ENCODE data around the gene APOLD1.
"Not testable (repeated sequence)": the region's sequence is repeated elsewhere in the genome, so short reads cannot be mapped to it uniquely, and the experiment has no call there.

The APOLD1 gene, protein sequence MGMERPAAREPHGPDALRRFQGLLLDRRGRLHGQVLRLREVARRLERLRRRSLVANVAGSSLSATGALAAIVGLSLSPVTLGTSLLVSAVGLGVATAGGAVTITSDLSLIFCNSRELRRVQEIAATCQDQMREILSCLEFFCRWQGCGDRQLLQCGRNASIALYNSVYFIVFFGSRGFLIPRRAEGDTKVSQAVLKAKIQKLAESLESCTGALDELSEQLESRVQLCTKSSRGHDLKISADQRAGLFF

DNA sequence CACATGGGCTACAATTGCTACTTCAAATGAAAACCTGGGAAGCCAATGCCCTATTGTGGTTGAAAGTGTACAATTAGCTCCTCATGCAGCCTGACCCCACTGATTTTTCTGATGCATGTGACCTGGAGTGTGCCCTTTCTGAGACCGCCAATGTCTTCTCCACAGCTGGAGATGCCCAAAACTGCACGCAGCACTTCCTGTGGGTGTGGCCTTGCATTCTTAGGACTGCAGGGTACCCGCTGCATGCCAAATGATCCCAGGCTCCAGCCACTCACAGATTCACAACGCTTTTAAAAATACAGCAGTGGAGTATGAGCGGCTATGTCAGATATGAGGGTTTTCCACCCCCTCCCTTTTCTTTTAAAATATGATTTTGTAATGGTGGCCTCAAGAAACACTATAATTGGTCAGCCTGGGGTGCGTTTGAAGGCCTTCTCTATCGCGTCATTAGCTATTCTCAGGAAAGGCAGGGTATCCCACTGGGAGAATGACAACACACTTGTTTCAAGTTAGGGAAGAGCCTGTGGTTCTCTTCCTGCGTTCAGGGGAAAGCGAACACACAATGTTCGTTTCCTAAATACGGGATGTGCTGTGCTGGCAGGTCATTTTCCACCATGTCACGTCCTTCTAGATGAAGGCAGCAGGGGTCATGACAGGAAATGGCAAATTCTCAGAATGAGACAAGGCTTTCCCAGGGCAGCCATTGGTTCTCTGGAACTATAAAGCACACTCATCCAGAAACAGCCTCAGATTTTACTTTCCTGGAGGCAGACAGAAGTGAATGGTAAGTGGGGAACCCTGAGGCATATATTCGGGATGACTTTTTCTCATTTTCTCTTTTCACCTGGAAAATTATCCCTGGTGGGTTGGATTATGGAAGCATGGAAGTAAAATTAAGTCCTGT, at the start of gene APOLD1:
Gene APOLD1, plus strand, starts transcription at position 749 of the 904 bp plus-strand sequence. Its CDS starts 33 bp downstream, at position 782.
- TF ChIP-seq GATA1 (IDR thresholded peaks at IDR 0.05; ENCODE audit: low read depth, low read length): no peak
- no peak for DNase-seq

GRCh38 chr12:12736759-12737676, 48.4 kb upstream of the APOLD1 start:
- TF ChIP-seq GATA1 (IDR thresholded peaks at IDR 0.05; ENCODE audit: low read depth, low read length): no peak
- TF ChIP-seq POLR2A (IDR thresholded peaks at IDR 0.05; ENCODE audit: low read length): no peak
- peak; percentile 62 to 73 for DNase-seq

- not testable (repeated sequence) for DNase-seq
These were observed 47.3 kb upstream of the APOLD1 start for GRCh38 chr12:12738152-12738551.

GRCh38 chr12:12741660-12742059, 43.8 kb upstream of the APOLD1 start:
- no peak for TF ChIP-seq GATA1 (IDR thresholded peaks at IDR 0.05; ENCODE audit: low read depth, low read length)
- TF ChIP-seq POLR2A (IDR thresholded peaks at IDR 0.05; ENCODE audit: low read length): no peak
- peak; percentile 32 to 45 for DNase-seq

GRCh38 chr12:12744546-12745305, 40.7 kb upstream of the APOLD1 start:
- no peak for DNase-seq
- TF ChIP-seq POLR2A (IDR thresholded peaks at IDR 0.05; ENCODE audit: low read length) (no peak), GATA1 (IDR thresholded peaks at IDR 0.05; ENCODE audit: low read depth, low read length) (no peak)

DNA sequence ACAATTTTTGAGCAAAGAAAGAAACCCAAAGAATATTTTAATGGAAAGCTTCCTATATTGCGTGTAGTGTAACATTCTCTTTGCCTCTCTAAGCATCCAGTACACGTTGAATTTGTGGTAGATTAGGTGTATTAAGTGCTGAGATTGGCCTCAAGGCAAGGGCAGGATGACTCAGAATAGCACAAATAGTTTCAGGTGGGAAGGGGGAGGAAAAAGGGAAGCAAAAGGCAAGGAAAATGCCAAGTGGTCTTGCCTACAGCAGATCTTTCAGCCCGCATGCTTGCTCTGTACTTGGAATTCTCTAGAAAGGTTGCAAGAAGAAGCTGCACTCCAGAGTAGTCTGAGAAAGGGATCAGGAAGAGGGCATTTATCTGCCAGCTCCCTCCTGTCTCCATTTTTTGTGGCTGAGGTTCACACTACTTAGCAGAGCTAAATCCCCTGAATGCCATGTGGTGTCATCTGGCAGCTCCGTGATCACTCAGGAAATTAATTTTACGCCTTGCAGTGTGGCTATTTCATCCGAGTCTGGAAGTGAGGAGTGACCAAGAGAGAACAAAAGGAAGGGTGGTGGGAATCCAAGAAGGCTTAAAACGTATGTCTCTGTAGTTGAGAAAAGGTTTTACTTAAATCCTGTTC, 39.8 kb upstream of the APOLD1 start:
- TF ChIP-seq POLR2A (IDR thresholded peaks at IDR 0.05; ENCODE audit: low read length): no peak
- TF ChIP-seq GATA1 (IDR thresholded peaks at IDR 0.05; ENCODE audit: low read depth, low read length): no peak
- DNase-seq: no peak

DNA sequence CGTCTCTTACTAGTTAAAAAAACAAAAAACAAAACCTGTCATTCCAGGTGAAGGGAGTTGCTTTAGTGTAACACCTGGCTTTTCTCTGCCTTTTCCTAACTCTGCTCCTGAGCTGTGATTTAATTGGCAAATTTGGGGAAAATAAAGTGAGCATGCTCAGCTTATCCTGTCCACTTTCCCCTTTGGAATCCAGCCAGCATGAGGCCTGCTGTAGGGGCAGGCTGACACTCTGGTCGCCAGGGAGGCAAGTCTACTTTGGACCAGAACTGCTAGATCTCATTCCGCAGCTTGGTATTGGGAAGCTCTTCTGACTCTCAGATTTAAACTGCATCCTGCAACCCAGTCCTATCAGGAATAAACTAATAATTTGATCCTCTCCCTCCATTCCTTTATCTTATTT, 38.2 kb upstream of the APOLD1 start:
- DNase-seq: peak; percentile 12 to 28
- TF ChIP-seq GATA1 (IDR thresholded peaks at IDR 0.05; ENCODE audit: low read depth, low read length) (no peak), POLR2A (IDR thresholded peaks at IDR 0.05; ENCODE audit: low read length) (no peak)

- TF ChIP-seq GATA1 (IDR thresholded peaks at IDR 0.05; ENCODE audit: low read depth, low read length): no peak
- TF ChIP-seq POLR2A (IDR thresholded peaks at IDR 0.05; ENCODE audit: low read length): no peak
- DNase-seq: no peak
These were observed 37.4 kb upstream of the APOLD1 start for GRCh38 chr12:12748044-12748443.

DNA sequence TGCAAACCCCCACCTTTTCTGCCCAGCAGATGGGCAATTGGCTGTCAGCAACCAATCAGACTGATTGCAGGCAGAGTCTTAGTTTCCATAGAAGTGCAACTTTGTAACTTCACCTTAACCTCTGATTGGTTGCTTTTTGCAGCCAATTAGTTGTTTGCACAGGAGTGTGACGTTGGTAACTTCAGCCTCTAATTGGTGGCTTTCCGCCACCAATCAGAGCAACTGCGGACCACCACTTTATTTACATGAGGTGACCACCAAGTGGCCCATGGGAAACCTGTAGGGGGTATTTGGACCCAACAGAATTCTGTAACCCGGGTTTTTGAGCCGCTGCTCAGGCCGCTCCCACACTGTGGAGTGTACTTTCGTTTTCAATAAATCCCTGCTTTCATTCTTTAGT, 36.0 kb upstream of the APOLD1 start:
- no peak for DNase-seq
- TF ChIP-seq GATA1 (IDR thresholded peaks at IDR 0.05; ENCODE audit: low read depth, low read length): no peak

DNA sequence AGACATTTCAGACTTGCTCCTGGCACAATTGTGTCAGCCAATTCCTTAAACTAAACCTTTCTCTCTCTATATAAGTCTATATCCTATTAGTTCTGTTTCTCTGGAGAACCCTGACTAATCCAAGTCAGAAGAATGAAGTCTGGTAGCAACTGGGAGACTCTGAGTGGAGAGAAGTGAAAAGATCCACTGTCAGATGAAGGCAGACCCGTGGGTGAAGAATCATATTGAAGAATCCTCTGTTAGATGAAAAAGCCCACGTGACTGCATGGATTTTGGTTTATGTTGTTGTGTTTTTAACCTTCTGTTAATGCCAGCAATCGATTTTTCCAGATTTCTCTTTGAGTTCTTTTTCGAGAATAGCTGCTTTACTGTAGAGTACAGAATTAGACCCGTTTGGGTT, 29.5 kb upstream of the APOLD1 start:
- DNase-seq: no peak
- TF ChIP-seq GATA1 (IDR thresholded peaks at IDR 0.05; ENCODE audit: low read depth, low read length): no peak
- no peak for TF ChIP-seq POLR2A (IDR thresholded peaks at IDR 0.05; ENCODE audit: low read length)

- peak; percentile 29 to 51 for DNase-seq
- TF ChIP-seq POLR2A (IDR thresholded peaks at IDR 0.05; ENCODE audit: low read length): no peak
- TF ChIP-seq GATA1 (IDR thresholded peaks at IDR 0.05; ENCODE audit: low read depth, low read length): no peak
These were observed 28.3 kb upstream of the APOLD1 start for GRCh38 chr12:12757121-12757520.

- no peak for TF ChIP-seq POLR2A (IDR thresholded peaks at IDR 0.05; ENCODE audit: low read length)
- no peak for TF ChIP-seq GATA1 (IDR thresholded peaks at IDR 0.05; ENCODE audit: low read depth, low read length)
- no peak for DNase-seq
These were observed 26.1 kb upstream of the APOLD1 start for GRCh38 chr12:12759234-12759915.
